K562 (cell line): Measurements from ENCODE around the gene DPEP3. TPM values are rescaled to one million over a fixed set of nuclear protein-coding genes. Genes with fewer than 3 reads are reported as not detected.

Experiments used
- ATAC-seq: fragments of 200-7000 bp; cut with Tn5 transposase; 3 replicates; pipeline ENCODE4 v1.9.1; 2020; ENCODE audit warnings: moderate library complexity
- BruUV-seq: library from RNA; stranded (reverse); fragments of 400-500 nt; replicated peaks from 2 replicates; lab custom pipeline; 2021; lab: Mats Ljungman, UMichigan
- CTCF ChIA-PET: fragments of 300-600 bp; formaldehyde crosslinking; extraction: SDS; loops from one replicate; lab custom pipeline; 2021; ENCODE audit warnings: low intra/inter-chr PET ratio; lab: Yijun Ruan, JAX
- POLR2A ChIA-PET: fragments of 300-600, 350-650 bp; sonication (Branson Sonifier 250); formaldehyde crosslinking; extraction: SDS; loops from one replicate; lab custom pipeline; 2021; ENCODE audit warnings: antibody characterized with exemption, inconsistent platforms; lab: Yijun Ruan, JAX
- DNase-seq, 4 experiments: peaks; one replicate each; pipeline versions ENCODE4 v3.0.0 to v3.0.0-alpha.2; 2011 to 2018; ENCODE audit warnings: low spot score in 3 of 4, mixed read lengths in 3 of 4; ENCODE audit errors: extremely low read depth in 1 of 4
- FAIRE-seq: peaks from 2 replicates; lab custom pipeline; 2011; peaks lifted over from hg19 to GRCh38; lab: Jason Lieb, UNC
- H2AFZ ChIP-seq: 2 replicates; pipeline ENCODE4 v1.6.0; 2011; ENCODE audit warnings: low read depth, low read length, control low read depth, inconsistent platforms
- H3K27ac ChIP-seq: fragments of 200-600 bp; 3 replicates; pipeline ENCODE4 v1.8.0; 2011; ENCODE audit warnings: low read depth, mild to moderate bottlenecking, control low read depth, inconsistent platforms, low read length, moderate library complexity, mixed read lengths; ENCODE audit errors: extremely low read depth
- H3K27me3 ChIP-seq, 2 experiments: fragments of 300-600 bp in 1 of 2; 2 replicates in 1 of 2; 3 replicates in 1 of 2; pipeline versions ENCODE4 v1.6.0 to v1.8.0; 2011; ENCODE audit warnings: inconsistent platforms in 2 of 2, low read length in 2 of 2, mild to moderate bottlenecking in 1 of 2, mixed read lengths in 1 of 2, moderate library complexity in 1 of 2; ENCODE audit not compliant: control insufficient read depth in 2 of 2, insufficient read depth in 2 of 2
- H3K36me3 ChIP-seq: fragments of 300-600 bp; 3 replicates; pipeline ENCODE4 v1.8.0; 2011; ENCODE audit warnings: mild to moderate bottlenecking, low read length, inconsistent platforms; ENCODE audit not compliant: control insufficient read depth, insufficient read depth
- H3K4me1 ChIP-seq, 2 experiments: fragments of 200-600 bp in 1 of 2; replicated peaks in 1 of 2; 2 replicates in 1 of 2; 3 replicates in 1 of 2; pipeline versions ENCODE4 v1.5.1 to v1.8.0; 2011; ENCODE audit warnings: inconsistent platforms in 2 of 2, low read length in 2 of 2, mild to moderate bottlenecking in 1 of 2, mixed read lengths in 1 of 2, moderate library complexity in 1 of 2; ENCODE audit not compliant: control insufficient read depth in 2 of 2, insufficient read depth in 2 of 2
- H3K4me2 ChIP-seq: 2 replicates; pipeline ENCODE4 v1.6.1; 2011; ENCODE audit warnings: low read length, control low read depth, inconsistent platforms, mixed read lengths; ENCODE audit not compliant: insufficient read depth
- H3K4me3 ChIP-seq: fragments of 200-600 bp; sonication (generic), shearing (Covaris generic); 2 replicates; pipeline ENCODE4 v1.5.1; 2016; ENCODE audit warnings: control low read depth, inconsistent platforms
- H3K79me2 ChIP-seq: fragments of 200-600 bp; 3 replicates; pipeline ENCODE4 v1.8.0; 2011; ENCODE audit warnings: low read length, inconsistent platforms; ENCODE audit not compliant: control insufficient read depth, insufficient read depth
- H3K9ac ChIP-seq, 2 experiments: 2 replicates each; pipeline versions ENCODE4 v1.6.0 to v1.6.1; 2011; ENCODE audit warnings: low read depth in 2 of 2, low read length in 2 of 2, control low read depth in 1 of 2, inconsistent platforms in 1 of 2, mild to moderate bottlenecking in 1 of 2, mixed read lengths in 1 of 2; ENCODE audit not compliant: insufficient read depth in 1 of 2
- H3K9me1 ChIP-seq: one replicate; pipeline ENCODE4 v1.6.0; 2011; ENCODE audit warnings: inconsistent platforms, mild to moderate bottlenecking, low read length, moderate library complexity; ENCODE audit not compliant: control insufficient read depth, insufficient read depth
- H3K9me3 ChIP-seq: replicated peaks from 2 replicates; pipeline ENCODE4 v1.5.1; 2011; ENCODE audit warnings: low read depth, low read length, inconsistent platforms; ENCODE audit not compliant: control insufficient read depth, insufficient read depth
- H4K20me1 ChIP-seq: replicated peaks from 2 replicates; pipeline ENCODE4 v1.6.1; 2011; ENCODE audit warnings: low read length, inconsistent platforms, mixed read lengths; ENCODE audit not compliant: control insufficient read depth, insufficient read depth
- ATF7 ChIP-seq: fragments of 450-650 bp; IDR thresholded peaks from 2 replicates; pipeline ENCODE4 v1.7.1; 2014; ENCODE audit warnings: mild to moderate bottlenecking, moderate library complexity
- KHSRP ChIP-seq: fragments of 450-650 bp; IDR thresholded peaks from 2 replicates; pipeline ENCODE4 v1.6.1; 2017
- RHOXF2B ChIP-seq: fragments of 250-450 bp; sonication (Bioruptor Pico); conservative IDR thresholded peaks from 2 replicates; pipeline ENCODE4 v1.5.1; 2021
- SPI1 ChIP-seq: IDR thresholded peaks from 2 replicates; pipeline ENCODE4 v1.6.1; 2011; ENCODE audit warnings: low read depth, low read length, control low read depth, borderline replicate concordance
- STAT5A ChIP-seq: IDR thresholded peaks from 2 replicates; pipeline ENCODE4 v1.6.1; 2012; ENCODE audit warnings: low read length, inconsistent platforms, borderline replicate concordance
- WGBS: fragments of 100-300 bp; shearing (Covaris generic); methylation state at CpG from one replicate; pipeline ENCODE4 v1.1.6; 2016; ENCODE audit warnings: low coverage, mixed read lengths; ENCODE audit not compliant: insufficient coverage; ENCODE audit errors: missing lambda C conversion rate; 5-methylcytosine and 5-hydroxymethylcytosine counted together
- in situ Hi-C: fragments of 300-500 bp; cut with MboI; formaldehyde crosslinking; loops from 4 replicates; pipeline ENCODE4 v1.15.0; 2018; ENCODE audit warnings: inconsistent platforms, mixed read lengths
- intact Hi-C: fragments of 100-400 bp; cut with micrococcal nuclease; formaldehyde crosslinking; loops from 2 replicates; pipeline ENCODE4 v1.14.2; 2022
- polyA plus RNA-seq, 8 experiments: library from polyadenylated mRNA; depleted of rRNA in 4 of 8; stranded (reverse) in 5 of 8; unstranded in 3 of 8; fragments of >200 nt; fragmentation: Nextera tagmentation in 2 of 8; fragmentation: Illumina TruSeq in 1 of 8; extraction: Ambion mirVana in 2 of 8; extraction: Trizol in 1 of 8; gene quantifications; 2 replicates each; pipeline versions ENCODE4 v1.2.1 to v1.2.3, GENCODE V29; 2011 to 2014; ENCODE audit warnings: inconsistent platforms in 1 of 8, missing spikeins in 1 of 8
- total RNA-seq, 7 experiments: library from RNA; depleted of rRNA in 6 of 7; stranded (reverse); fragments of >200 nt in 6 of 7; fragmentation: Illumina TruSeq in 2 of 7; extraction: Trizol in 2 of 7; gene quantifications; 2 replicates each; pipeline versions ENCODE4 v1.2.1 to v1.2.3, GENCODE V29; 2011 to 2021; ENCODE audit warnings: low replicate concordance in 1 of 7
- TF ChIP-seq, protein P1 (sequence below): sonication (generic); formaldehyde crosslinking; IDR thresholded peaks from 2 replicates; pipeline ENCODE4 v1.8.1; 2023; ENCODE audit warnings: mild to moderate bottlenecking, missing genetic modification reagents
- TF ChIP-seq, protein P2 (sequence below): fragments of 250-450 bp; sonication (Bioruptor Pico); IDR thresholded peaks from 2 replicates; pipeline ENCODE4 v1.4.0; 2020; ENCODE audit warnings: borderline replicate concordance
- TF ChIP-seq, protein P3 (sequence below), 2 experiments: fragments of 200-800 bp in 1 of 2; sonication (Bioruptor generic) in 1 of 2; sonication (generic) in 1 of 2; formaldehyde crosslinking in 1 of 2; IDR thresholded peaks in 1 of 2; conservative IDR thresholded peaks in 1 of 2; 2 replicates each; pipeline versions ENCODE4 v1.5.0 to v1.6.1; 2016 to 2020; ENCODE audit warnings: missing compliant biosample characterization in 1 of 2, missing genetic modification characterization in 1 of 2, missing genetic modification reagents in 1 of 2
- TF ChIP-seq, protein P4 (sequence below): fragments of 250-450 bp; sonication (Bioruptor Pico); IDR thresholded peaks from 2 replicates; pipeline ENCODE4 v1.8.0; 2022; ENCODE audit warnings: inconsistent platforms

The DPEP3 gene
- total and polyA plus RNA-seq, 9 of the 15 experiments (the other 6 are each of a cell fraction or from before 2014, with no cell fraction given) = not detected

DNA sequence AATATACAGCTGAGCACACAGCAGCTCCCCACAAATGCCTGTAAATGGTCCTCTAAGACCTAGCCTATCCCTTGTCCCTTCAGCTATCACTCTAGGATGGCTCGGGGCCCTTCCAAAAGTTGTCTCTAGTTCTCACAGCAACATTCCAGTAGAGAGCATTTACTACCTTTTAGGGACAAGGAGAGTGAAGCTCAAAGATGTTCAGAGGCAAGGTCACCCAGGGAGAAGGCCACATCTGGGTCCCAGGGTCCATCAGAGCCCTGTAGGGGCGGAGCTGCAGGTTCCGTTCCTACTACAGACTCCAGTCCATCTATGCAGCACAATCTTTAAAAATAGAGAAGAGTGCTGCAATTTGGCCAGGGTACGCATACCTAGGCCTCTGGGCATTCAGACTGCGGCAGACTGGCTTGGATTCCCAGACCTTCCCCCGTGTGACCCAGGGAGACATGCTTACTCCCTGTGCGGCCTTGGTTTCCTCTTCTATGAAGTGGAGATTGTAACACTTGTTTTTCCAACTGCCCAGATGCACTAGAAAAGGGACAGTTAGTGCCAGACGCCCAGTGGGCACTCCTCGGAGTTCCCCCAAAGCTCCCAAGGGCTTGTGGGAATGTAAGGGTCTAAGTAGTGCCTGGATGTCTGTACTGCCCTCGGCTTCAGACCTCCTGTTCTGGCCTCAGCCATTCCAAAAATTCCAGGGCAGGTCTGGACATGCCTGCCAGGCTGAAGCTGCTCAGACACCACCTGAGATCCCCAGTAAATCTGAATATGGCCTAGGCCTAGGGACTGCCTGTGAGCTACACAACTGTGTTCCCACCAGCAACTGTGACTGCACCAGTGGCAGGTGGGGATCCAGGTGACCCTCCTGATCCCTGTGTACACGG, 14.4 kb downstream of the DPEP3 start (continued):
- TF ChIP-seq, protein P1, sequence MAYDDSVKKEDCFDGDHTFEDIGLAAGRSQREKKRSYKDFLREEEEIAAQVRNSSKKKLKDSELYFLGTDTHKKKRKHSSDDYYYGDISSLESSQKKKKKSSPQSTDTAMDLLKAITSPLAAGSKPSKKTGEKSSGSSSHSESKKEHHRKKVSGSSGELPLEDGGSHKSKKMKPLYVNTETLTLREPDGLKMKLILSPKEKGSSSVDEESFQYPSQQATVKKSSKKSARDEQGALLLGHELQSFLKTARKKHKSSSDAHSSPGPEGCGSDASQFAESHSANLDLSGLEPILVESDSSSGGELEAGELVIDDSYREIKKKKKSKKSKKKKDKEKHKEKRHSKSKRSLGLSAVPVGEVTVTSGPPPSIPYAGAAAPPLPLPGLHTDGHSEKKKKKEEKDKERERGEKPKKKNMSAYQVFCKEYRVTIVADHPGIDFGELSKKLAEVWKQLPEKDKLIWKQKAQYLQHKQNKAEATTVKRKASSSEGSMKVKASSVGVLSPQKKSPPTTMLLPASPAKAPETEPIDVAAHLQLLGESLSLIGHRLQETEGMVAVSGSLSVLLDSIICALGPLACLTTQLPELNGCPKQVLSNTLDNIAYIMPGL (CRISPR knock-in tag) = no peak
- no peak for TF ChIP-seq KHSRP

DNA sequence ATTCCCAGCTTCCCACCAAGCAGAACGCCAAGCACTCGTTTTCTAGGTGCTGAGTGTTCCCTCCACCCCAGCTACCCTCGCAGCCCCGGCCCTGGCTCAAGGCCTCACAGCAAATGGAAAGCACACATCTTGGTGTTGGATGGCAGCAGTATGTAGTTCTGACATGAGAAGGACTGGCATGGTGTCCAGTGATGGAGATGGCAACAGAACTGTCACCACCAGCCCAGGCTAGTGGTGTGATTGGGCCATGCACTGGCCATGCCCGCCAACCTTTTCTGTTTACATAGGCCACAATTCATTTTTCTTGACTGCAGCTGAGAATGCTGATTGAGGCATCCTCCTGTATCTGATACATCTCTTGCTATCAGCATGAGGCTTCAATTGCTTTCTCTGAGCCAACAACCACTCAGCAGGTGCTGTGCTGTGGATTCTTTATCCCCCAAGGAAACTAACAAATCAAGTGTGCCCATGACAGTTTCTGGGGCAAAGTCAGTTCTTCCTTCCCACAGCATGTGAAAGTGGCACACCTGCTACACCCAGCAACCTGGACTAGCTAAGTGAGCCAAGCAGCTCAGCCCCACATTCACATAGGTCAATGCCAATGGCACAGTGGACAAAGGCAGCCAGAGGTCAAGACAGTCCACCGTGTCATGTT, 15.7 kb downstream of the DPEP3 start:
- no TSS peak for BruUV-seq
- POLR2A ChIA-PET = interaction anchor here (0.6 to 1.5 kb wide), 6 partner anchors 18 to 124 kb away, joined by 3 to 4 read pairs (median 3); partner anchors contain the start of gene NUTF2
- Histone ChIP-seq H3K9me1 (peaks cover 13% of the 10 kb centered on the region), H3K9ac (peak overlapping the region in 1 of 2 experiments; percentile 45; a peak in 1 of 4 replicates), H3K27ac (no peak overlapping the region), H3K27me3 (no peaks in the 10 kb centered on the region), H3K36me3 (peaks cover 57% of the 10 kb centered on the region; the same call in 2 of the 3 replicates), H2AFZ (no peak overlapping the region), H3K4me1 (peaks cover 29 to 61% of the 10 kb centered on the region in 2 experiments; a peak in 4 of 5 replicates), H4K20me1 (peaks cover 23% of the 10 kb centered on the region), H3K79me2 (peaks cover 28% of the 10 kb centered on the region), H3K4me2 (no peak overlapping the region), H3K4me3 (no peak overlapping the region), H3K9me3 (no peaks in the 10 kb centered on the region)
- intact Hi-C loops = no loop called here
- WGBS = 66% methylated on average over 6 of the region's 6 CpGs
- FAIRE-seq = no peak
- no peak for DNase-seq
- in situ Hi-C loops = no loop called here
- no peak for ATAC-seq
- CTCF ChIA-PET = no interaction called here
- TF ChIP-seq, protein P2, sequence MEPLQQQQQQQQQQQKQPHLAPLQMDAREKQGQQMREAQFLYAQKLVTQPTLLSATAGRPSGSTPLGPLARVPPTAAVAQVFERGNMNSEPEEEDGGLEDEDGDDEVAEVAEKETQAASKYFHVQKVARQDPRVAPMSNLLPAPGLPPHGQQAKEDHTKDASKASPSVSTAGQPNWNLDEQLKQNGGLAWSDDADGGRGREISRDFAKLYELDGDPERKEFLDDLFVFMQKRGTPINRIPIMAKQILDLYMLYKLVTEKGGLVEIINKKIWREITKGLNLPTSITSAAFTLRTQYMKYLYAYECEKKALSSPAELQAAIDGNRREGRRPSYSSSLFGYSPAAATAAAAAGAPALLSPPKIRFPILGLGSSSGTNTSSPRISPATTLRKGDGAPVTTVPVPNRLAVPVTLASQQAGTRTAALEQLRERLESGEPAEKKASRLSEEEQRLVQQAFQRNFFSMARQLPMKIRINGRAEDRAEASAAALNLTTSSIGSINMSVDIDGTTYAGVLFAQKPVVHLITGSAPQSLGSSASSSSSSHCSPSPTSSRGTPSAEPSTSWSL (CRISPR knock-in tag) = no peak
- no peak for TF ChIP-seq SPI1
- no peak for TF ChIP-seq STAT5A
- TF ChIP-seq ATF7 = no peak
- TF ChIP-seq, protein P3, sequence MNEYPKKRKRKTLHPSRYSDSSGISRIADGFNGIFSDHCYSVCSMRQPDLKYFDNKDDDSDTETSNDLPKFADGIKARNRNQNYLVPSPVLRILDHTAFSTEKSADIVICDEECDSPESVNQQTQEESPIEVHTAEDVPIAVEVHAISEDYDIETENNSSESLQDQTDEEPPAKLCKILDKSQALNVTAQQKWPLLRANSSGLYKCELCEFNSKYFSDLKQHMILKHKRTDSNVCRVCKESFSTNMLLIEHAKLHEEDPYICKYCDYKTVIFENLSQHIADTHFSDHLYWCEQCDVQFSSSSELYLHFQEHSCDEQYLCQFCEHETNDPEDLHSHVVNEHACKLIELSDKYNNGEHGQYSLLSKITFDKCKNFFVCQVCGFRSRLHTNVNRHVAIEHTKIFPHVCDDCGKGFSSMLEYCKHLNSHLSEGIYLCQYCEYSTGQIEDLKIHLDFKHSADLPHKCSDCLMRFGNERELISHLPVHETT (CRISPR knock-in tag; conservative IDR thresholded peaks at IDR 0.05 in 1 of 2, IDR thresholded peaks at IDR 0.05 in 1 of 2) = no peak
- no peak for TF ChIP-seq RHOXF2B (CRISPR knock-in tag)
- TF ChIP-seq, protein P4, sequence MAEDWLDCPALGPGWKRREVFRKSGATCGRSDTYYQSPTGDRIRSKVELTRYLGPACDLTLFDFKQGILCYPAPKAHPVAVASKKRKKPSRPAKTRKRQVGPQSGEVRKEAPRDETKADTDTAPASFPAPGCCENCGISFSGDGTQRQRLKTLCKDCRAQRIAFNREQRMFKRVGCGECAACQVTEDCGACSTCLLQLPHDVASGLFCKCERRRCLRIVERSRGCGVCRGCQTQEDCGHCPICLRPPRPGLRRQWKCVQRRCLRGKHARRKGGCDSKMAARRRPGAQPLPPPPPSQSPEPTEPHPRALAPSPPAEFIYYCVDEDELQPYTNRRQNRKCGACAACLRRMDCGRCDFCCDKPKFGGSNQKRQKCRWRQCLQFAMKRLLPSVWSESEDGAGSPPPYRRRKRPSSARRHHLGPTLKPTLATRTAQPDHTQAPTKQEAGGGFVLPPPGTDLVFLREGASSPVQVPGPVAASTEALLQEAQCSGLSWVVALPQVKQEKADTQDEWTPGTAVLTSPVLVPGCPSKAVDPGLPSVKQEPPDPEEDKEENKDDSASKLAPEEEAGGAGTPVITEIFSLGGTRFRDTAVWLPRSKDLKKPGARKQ (CRISPR knock-in tag) = no peak
